Liver (tissue), 3 donors: Measurements from ENCODE around the gene RAVER1.

Experiments
- FOXA1 ChIP-seq: IDR thresholded peaks from 2 replicates; pipeline ENCODE4 v1.6.1; 2016; ENCODE audit warnings: antibody characterized with exemption
- FOXA2 ChIP-seq: IDR thresholded peaks from 2 replicates; pipeline ENCODE4 v1.6.1; 2016; ENCODE audit warnings: antibody characterized with exemption
- GABPA ChIP-seq, 2 donors: IDR thresholded peaks in 1 of 2; conservative IDR thresholded peaks in 1 of 2; 2 replicates each; pipeline ENCODE4 v1.6.1; 2016; ENCODE audit warnings: antibody characterized with exemption in 2 of 2, mild to moderate bottlenecking in 1 of 2, moderate library complexity in 1 of 2
- RAD21 ChIP-seq, 2 donors: IDR thresholded peaks; 2 replicates each; pipeline ENCODE4 v1.6.1; 2016; ENCODE audit warnings: antibody characterized with exemption in 2 of 2, mild to moderate bottlenecking in 2 of 2
- TAF1 ChIP-seq: conservative IDR thresholded peaks from 2 replicates; pipeline ENCODE4 v1.6.1; 2016; ENCODE audit warnings: antibody characterized with exemption, mild to moderate bottlenecking
- TF ChIP-seq, protein P1 (sequence below): fragments of 150-350 bp; IDR thresholded peaks from 2 replicates; pipeline ENCODE4 v1.5.1; 2017; ENCODE audit warnings: improper control_type of control experiment, low read depth, low read length; ENCODE audit not compliant: missing input control
- TF ChIP-seq, protein P2 (sequence below): IDR thresholded peaks from 2 replicates; pipeline ENCODE4 v1.6.1; 2016; ENCODE audit warnings: antibody characterized with exemption
- donor health status: healthy.
- donor health status: healthy.

DNA sequence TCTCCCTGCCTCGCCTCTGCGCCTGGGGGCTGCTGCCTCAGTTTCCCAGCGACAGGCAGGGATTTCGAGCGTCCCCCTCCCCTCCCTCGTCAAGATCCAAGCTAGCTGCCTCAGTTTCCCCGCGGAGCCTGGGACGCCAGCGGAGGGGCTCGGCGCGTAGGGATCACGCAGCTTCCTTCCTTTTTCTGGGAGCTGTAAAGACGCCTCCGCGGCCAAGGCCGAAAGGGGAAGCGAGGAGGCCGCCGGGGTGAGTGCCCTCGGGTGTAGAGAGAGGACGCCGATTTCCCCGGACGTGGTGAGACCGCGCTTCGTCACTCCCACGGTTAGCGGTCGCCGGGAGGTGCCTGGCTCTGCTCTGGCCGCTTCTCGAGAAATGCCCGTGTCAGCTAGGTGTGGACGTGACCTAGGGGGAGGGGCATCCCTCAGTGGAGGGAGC lies 63.1 kb downstream of the RAVER1 start:
- TF ChIP-seq, protein P1, sequence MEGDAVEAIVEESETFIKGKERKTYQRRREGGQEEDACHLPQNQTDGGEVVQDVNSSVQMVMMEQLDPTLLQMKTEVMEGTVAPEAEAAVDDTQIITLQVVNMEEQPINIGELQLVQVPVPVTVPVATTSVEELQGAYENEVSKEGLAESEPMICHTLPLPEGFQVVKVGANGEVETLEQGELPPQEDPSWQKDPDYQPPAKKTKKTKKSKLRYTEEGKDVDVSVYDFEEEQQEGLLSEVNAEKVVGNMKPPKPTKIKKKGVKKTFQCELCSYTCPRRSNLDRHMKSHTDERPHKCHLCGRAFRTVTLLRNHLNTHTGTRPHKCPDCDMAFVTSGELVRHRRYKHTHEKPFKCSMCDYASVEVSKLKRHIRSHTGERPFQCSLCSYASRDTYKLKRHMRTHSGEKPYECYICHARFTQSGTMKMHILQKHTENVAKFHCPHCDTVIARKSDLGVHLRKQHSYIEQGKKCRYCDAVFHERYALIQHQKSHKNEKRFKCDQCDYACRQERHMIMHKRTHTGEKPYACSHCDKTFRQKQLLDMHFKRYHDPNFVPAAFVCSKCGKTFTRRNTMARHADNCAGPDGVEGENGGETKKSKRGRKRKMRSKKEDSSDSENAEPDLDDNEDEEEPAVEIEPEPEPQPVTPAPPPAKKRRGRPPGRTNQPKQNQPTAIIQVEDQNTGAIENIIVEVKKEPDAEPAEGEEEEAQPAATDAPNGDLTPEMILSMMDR, result no peak
- TF ChIP-seq GABPA (IDR thresholded peaks at IDR 0.05 in 1 of 2, conservative IDR thresholded peaks at IDR 0.05 in 1 of 2) (no peak), FOXA1 (no peak), FOXA2 (no peak), RAD21 (IDR thresholded peaks at IDR 0.05) (no peak), TAF1 (no peak)
- TF ChIP-seq, protein P2, sequence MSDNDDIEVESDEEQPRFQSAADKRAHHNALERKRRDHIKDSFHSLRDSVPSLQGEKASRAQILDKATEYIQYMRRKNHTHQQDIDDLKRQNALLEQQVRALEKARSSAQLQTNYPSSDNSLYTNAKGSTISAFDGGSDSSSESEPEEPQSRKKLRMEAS, result no peak
